Keratinocyte (primary cell): ENCODE data around the gene IQCK. TPM values are rescaled to one million over a fixed set of nuclear protein-coding genes. Genes with fewer than 3 reads are reported as not detected.

Experiments
- DNase-seq: peaks from one replicate; pipeline ENCODE4 v3.0.0-alpha.2; 2011; ENCODE audit warnings: low read depth, missing footprints, low spot score
- FAIRE-seq: peaks from 2 replicates; lab custom pipeline; 2011; peaks lifted over from hg19 to GRCh38; lab: Jason Lieb, UNC
- H2AFZ ChIP-seq: 2 replicates; pipeline ENCODE4 v1.6.0; 2012; ENCODE audit warnings: low read length, control low read depth, inconsistent platforms; ENCODE audit not compliant: control insufficient read depth
- H3K27ac ChIP-seq: 2 replicates; pipeline ENCODE4 v1.5.1; 2011; ENCODE audit warnings: low read length; ENCODE audit not compliant: control insufficient read depth, insufficient read depth
- H3K27me3 ChIP-seq: 3 replicates; pipeline ENCODE4 v1.6.0; 2011; ENCODE audit warnings: low read length; ENCODE audit not compliant: control insufficient read depth, insufficient read depth; ENCODE audit errors: extremely low read depth
- H3K36me3 ChIP-seq, 2 experiments: 2 replicates in 1 of 2; 3 replicates in 1 of 2; pipeline ENCODE4 v1.5.1; 2011; ENCODE audit warnings: low read length in 2 of 2, mild to moderate bottlenecking in 1 of 2; ENCODE audit not compliant: control insufficient read depth in 2 of 2, insufficient read depth in 2 of 2; ENCODE audit errors: extremely low read depth in 1 of 2
- H3K4me1 ChIP-seq: 3 replicates; pipeline ENCODE4 v1.5.1; 2011; ENCODE audit warnings: low read length; ENCODE audit not compliant: control insufficient read depth, insufficient read depth; ENCODE audit errors: extremely low read depth
- H3K4me2 ChIP-seq: 3 replicates; pipeline ENCODE4 v1.6.0; 2011; ENCODE audit warnings: low read depth, low read length; ENCODE audit not compliant: control insufficient read depth, insufficient read depth; ENCODE audit errors: extremely low read depth
- H3K4me3 ChIP-seq, 3 experiments: fragments of 200-600 bp in 1 of 3; sonication (generic) in 1 of 3; 2 replicates in 2 of 3; 3 replicates in 1 of 3; pipeline ENCODE4 v1.5.1; 2011 to 2016; ENCODE audit warnings: low read length in 3 of 3, mild to moderate bottlenecking in 3 of 3, control low read depth in 2 of 3, inconsistent platforms in 1 of 3, low read depth in 1 of 3, mixed read lengths in 1 of 3, mixed run types in 1 of 3, moderate library complexity in 1 of 3; ENCODE audit not compliant: control insufficient read depth in 2 of 3, insufficient read depth in 2 of 3; ENCODE audit errors: extremely low read depth in 1 of 3
- H3K79me2 ChIP-seq: 2 replicates; pipeline ENCODE4 v1.6.0; 2012; ENCODE audit warnings: low read length; ENCODE audit not compliant: control insufficient read depth, insufficient read depth
- H3K9ac ChIP-seq: 3 replicates; pipeline ENCODE4 v1.6.0; 2011; ENCODE audit warnings: low read length; ENCODE audit not compliant: control insufficient read depth, insufficient read depth; ENCODE audit errors: extremely low read depth
- H3K9me1 ChIP-seq: 3 replicates; pipeline ENCODE4 v1.6.0; 2011; ENCODE audit warnings: low read length; ENCODE audit not compliant: control insufficient read depth, insufficient read depth; ENCODE audit errors: extremely low read depth
- H3K9me3 ChIP-seq: 2 replicates; pipeline ENCODE4 v1.5.1; 2012; ENCODE audit warnings: low read depth, low read length; ENCODE audit not compliant: control insufficient read depth
- H4K20me1 ChIP-seq: 3 replicates; pipeline ENCODE4 v1.6.0; 2011; ENCODE audit warnings: low read length; ENCODE audit not compliant: control insufficient read depth, insufficient read depth; ENCODE audit errors: extremely low read depth
- CTCF ChIP-seq, 3 experiments: IDR thresholded peaks in 1 of 3; conservative IDR thresholded peaks in 1 of 3; optimal IDR thresholded peaks in 1 of 3; 2 replicates in 2 of 3; 3 replicates in 1 of 3; pipeline versions ENCODE3 to v1.5.1; 2011; ENCODE audit warnings: low read length in 3 of 3, mild to moderate bottlenecking in 3 of 3, moderate library complexity in 2 of 3, control low read depth in 1 of 3, inconsistent platforms in 1 of 3; ENCODE audit not compliant: insufficient read depth in 2 of 3; ENCODE audit errors: extremely low read depth in 1 of 3
- EZH2 ChIP-seq: IDR thresholded peaks from one replicate; pipeline ENCODE4 v1.6.1; 2012; ENCODE audit warnings: inconsistent platforms, mild to moderate bottlenecking, low read length, moderate library complexity
- dilution Hi-C: fragments of 300-500 bp; cut with MboI; formaldehyde crosslinking; loops from one replicate; pipeline ENCODE4 v1.7.0; 2020; ENCODE audit warnings: low sequenced_read_pairs; ENCODE audit not compliant: extremely low pct_ligation_motif_present
- polyA plus RNA-seq, 5 experiments: library from polyadenylated mRNA; depleted of rRNA in 3 of 5; stranded (reverse) in 3 of 5; stranded (forward) in 1 of 5; unstranded in 1 of 5; fragments of >200 nt; gene quantifications; 1 replicate in 1 of 5; 2 replicates in 3 of 5; 3 replicates in 1 of 5; pipeline versions ENCODE4 v1.2.1 to v1.2.3, GENCODE V29; 2011 to 2012; ENCODE audit warnings: missing spikeins in 2 of 5, low read depth in 1 of 5, low replicate concordance in 1 of 5

IQCK gene
- polyA plus RNA-seq, 1 donor (not counting 4 experiments of a cell fraction or from before 2014, with no cell fraction given) = 9.7 TPM

GRCh38 chr16:19753815-19754643, 36.0 kb downstream of the IQCK start:
- H3K4me3 ChIP-seq = no peak overlapping the region
- no peaks in the 10 kb centered on the region for H4K20me1 ChIP-seq
- no peak overlapping the region for H2AFZ ChIP-seq
- no peak for DNase-seq
- H3K9ac ChIP-seq = no peak overlapping the region
- no peak overlapping the region for H3K4me2 ChIP-seq
- TF ChIP-seq CTCF (optimal IDR thresholded peaks at IDR 0.05 in 1 of 3, IDR thresholded peaks at IDR 0.05 in 1 of 3, conservative IDR thresholded peaks at IDR 0.05 in 1 of 3; ENCODE audit: extremely low read depth in 1 of 3, insufficient read depth in 2 of 3, low read length in 3 of 3) = no peak
- no peak for TF ChIP-seq EZH2
- no peaks in the 10 kb centered on the region for H3K27me3 ChIP-seq
- no peaks in the 10 kb centered on the region for H3K79me2 ChIP-seq
- no peak overlapping the region for H3K27ac ChIP-seq
- H3K9me1 ChIP-seq = no peaks in the 10 kb centered on the region
- no peaks in the 10 kb centered on the region for H3K9me3 ChIP-seq
- dilution Hi-C loops = no loop called here
- no peak for FAIRE-seq
- H3K36me3 ChIP-seq = no peaks in the 10 kb centered on the region
- peaks cover 14% of the 10 kb centered on the region for H3K4me1 ChIP-seq

GRCh38 chr16:19754644-19755036, 36.6 kb downstream of the IQCK start:
- FAIRE-seq (no peak), DNase-seq (no peak)
- Histone ChIP-seq H3K9me1 (no peaks in the 10 kb centered on the region), H3K36me3 (no peaks in the 10 kb centered on the region), H3K4me3 (no peak overlapping the region), H3K79me2 (no peaks in the 10 kb centered on the region), H4K20me1 (no peaks in the 10 kb centered on the region), H3K4me2 (no peak overlapping the region), H3K9ac (no peak overlapping the region), H3K27me3 (no peaks in the 10 kb centered on the region), H3K27ac (no peak overlapping the region), H3K9me3 (no peaks in the 10 kb centered on the region), H3K4me1 (peaks cover 14% of the 10 kb centered on the region), H2AFZ (no peak overlapping the region)
- dilution Hi-C loops = no loop called here
- TF ChIP-seq EZH2 = no peak
- TF ChIP-seq CTCF (optimal IDR thresholded peaks at IDR 0.05 in 1 of 3, IDR thresholded peaks at IDR 0.05 in 1 of 3, conservative IDR thresholded peaks at IDR 0.05 in 1 of 3; ENCODE audit: extremely low read depth in 1 of 3, insufficient read depth in 2 of 3, low read length in 3 of 3) = no peak
